Measurements from ENCODE around the gene MAGEA4.

The MAGEA4 gene

GRCh38 chrX:151922692-151923091, 10.0 kb downstream of the MAGEA4 start:
- in situ Hi-C loops (cut with HindIII; ENCODE audit: low sequenced_read_pairs), result no loop called here

GRCh38 chrX:151923648-151924047, 11.0 kb downstream of the MAGEA4 start:
- in situ Hi-C loops (cut with HindIII; ENCODE audit: low sequenced_read_pairs), result no loop called here

GRCh38 chrX:151929126-151929525, 16.4 kb downstream of the MAGEA4 start:
- in situ Hi-C loops (cut with HindIII; ENCODE audit: low sequenced_read_pairs), result no loop called here

DNA sequence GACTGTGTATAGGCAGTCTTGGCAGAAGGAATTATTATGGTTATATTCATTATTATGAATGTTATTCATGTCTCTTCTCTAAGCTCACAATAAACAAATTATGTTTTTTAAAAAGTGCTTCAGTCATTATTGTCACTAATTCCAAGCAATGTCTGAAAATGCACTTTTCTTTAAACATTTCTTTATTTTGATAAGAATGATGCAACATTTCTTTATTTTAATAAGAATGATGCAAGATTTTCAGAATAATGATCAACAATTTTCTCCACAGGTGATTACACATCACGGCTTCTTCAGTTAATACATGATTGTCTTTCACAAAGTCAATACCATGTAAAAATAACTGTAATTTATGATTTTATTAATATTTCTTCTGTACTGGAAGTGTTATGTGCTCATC, 22.7 kb downstream of the MAGEA4 start:
- in situ Hi-C loops (cut with HindIII; ENCODE audit: low sequenced_read_pairs), result no loop called here

- in situ Hi-C loops (cut with HindIII; ENCODE audit: low sequenced_read_pairs), result no loop called here
These were observed 25.5 kb downstream of the MAGEA4 start for GRCh38 chrX:151938172-151938571.

- in situ Hi-C loops (cut with HindIII; ENCODE audit: low sequenced_read_pairs), result no loop called here
These were observed 42.0 kb downstream of the MAGEA4 start for GRCh38 chrX:151954730-151955129.

GRCh38 chrX:151958101-151958500, 45.4 kb downstream of the MAGEA4 start:
- in situ Hi-C loops (cut with HindIII; ENCODE audit: low sequenced_read_pairs), result no loop called here

- in situ Hi-C loops (cut with HindIII; ENCODE audit: low sequenced_read_pairs), result no loop called here
These were observed 49.3 kb downstream of the MAGEA4 start for GRCh38 chrX:151962034-151962433.

DNA sequence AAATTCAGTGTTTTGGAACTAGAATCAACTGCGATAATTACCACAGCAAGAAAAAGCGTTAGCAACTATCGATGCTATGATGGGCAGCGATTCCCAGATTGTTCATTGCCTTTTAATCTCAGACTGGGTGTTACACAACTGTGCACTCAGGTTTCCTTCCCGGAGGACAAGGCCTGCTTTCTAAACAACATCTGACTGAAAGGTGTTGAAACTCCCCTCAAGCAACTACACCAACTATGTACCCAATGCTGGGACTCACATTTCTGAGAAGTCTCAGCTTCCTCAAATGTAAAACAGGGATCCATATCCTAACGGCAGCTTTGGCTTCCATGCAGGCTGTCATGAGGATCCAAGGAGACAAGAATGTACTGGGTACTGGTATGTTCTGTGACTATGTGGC, 53.5 kb downstream of the MAGEA4 start:
- in situ Hi-C loops (cut with HindIII; ENCODE audit: low sequenced_read_pairs), result no loop called here

DNA sequence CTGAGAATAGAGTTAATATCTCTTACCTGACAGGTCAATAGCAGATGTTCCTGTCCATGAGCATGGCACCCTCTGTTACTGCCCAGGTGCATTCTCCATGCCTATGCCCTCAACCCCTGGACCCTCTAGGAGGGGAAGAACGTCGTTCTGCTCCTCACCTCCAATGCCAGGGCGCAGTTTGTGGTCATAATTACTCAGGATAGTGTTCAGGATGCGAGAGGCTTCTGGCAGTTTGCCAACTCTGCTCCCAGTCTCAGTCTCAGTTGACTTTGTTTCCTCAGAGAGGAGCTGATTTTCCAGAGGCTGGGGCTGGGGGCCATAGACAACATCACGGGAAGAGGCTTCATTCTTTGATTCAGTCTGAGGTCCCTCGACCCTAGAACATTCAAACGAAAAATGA, 57.3 kb downstream of the MAGEA4 start:
- in situ Hi-C loops (cut with HindIII; ENCODE audit: low sequenced_read_pairs), result no loop called here

DNA sequence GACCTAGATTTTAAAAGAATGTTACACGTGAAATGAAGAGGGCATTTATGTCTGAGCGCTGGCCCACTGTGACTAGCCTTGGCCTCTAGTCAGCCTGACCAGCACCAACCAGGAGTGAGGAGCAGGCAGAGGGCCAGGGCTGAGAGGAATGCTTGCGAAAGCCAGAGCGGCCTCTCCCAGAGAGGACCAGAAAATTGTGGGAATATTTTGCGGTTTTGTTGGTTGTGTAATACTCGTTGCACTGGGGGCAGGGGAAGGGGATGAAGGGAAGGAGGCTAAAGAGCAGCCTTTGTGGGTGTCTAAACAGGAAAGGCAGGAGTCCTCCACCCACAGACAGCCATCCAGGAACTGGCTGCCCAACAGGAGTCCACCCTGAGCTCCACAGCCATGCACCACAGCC, 58.0 kb downstream of the MAGEA4 start:
- in situ Hi-C loops (cut with HindIII; ENCODE audit: low sequenced_read_pairs), result no loop called here

GRCh38 chrX:151973060-151973661, 60.5 kb downstream of the MAGEA4 start:
- in situ Hi-C loops (cut with HindIII; ENCODE audit: low sequenced_read_pairs), result no loop called here

DNA sequence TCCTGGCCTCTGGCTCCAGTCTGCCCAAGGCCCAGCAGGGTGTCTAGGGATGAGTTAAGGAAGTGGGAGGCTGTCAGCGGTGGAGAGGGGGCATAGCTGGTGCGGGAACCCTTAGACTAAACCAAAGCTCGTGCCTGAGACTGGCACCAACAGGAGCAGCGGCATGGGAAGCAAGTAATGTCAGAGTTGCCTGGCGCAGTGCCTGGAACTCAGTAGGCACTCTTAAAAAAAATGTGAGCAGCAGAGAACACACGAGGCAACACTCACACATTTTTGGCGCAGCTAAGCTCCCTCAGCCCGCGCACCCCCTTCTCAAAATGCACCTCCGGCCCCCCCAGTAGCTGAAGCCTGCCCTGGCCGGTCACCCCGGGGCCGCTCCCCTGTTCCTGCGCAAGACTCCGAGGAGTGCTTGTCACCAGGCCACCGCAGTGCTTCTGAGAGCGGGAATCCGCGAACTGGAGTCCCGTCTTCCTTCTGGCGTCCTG, 61.2 kb downstream of the MAGEA4 start:
- in situ Hi-C loops (cut with HindIII; ENCODE audit: low sequenced_read_pairs), result no loop called here
